Caco-2 (cell line): ENCODE measurements around the gene CAMK1D. TPM values are rescaled to one million over a fixed set of nuclear protein-coding genes. Genes with fewer than 3 reads are reported as not detected.

ENCODE experiments used
- BruUV-seq: library from RNA; stranded (reverse); fragments of 400-500 nt; replicated peaks from 2 replicates; lab custom pipeline; 2021; lab: Mats Ljungman, UMichigan
- CTCF ChIA-PET: fragments of 300-600 bp; sonication (Branson Sonifier 250); formaldehyde crosslinking; loops from one replicate; lab custom pipeline; 2022; ENCODE audit warnings: antibody characterized with exemption; lab: Charles Lee
- POLR2A ChIA-PET: fragments of 300-600 bp; sonication (Branson Sonifier 250); formaldehyde crosslinking; loops from one replicate; lab custom pipeline; 2022; ENCODE audit warnings: antibody characterized with exemption; lab: Charles Lee
- DNase-seq, 2 experiments: peaks; one replicate each; pipeline versions ENCODE4 v3.0.0 to v3.0.0-alpha.2; 2020 to 2022
- H3K27me3 ChIP-seq: replicated peaks from 2 replicates; pipeline ENCODE4 v1.6.0; 2011; ENCODE audit warnings: low read length; ENCODE audit not compliant: control insufficient read depth, insufficient read depth
- H3K36me3 ChIP-seq: 2 replicates; pipeline ENCODE4 v1.5.1; 2011; ENCODE audit warnings: low read length; ENCODE audit not compliant: control insufficient read depth, insufficient read depth
- H3K4me1 ChIP-seq: fragments of 250-450 bp; sonication (Bioruptor Pico); 2 replicates; pipeline ENCODE4 v1.5.1; 2020; ENCODE audit warnings: mild to moderate bottlenecking
- H3K4me3 ChIP-seq: 2 replicates; pipeline ENCODE4 v1.5.1; 2011; ENCODE audit warnings: low read depth, mild to moderate bottlenecking, control low read depth, low read length
- H3K9me3 ChIP-seq: fragments of 250-450 bp; sonication (Bioruptor Pico); 2 replicates; pipeline ENCODE4 v1.5.1; 2020; ENCODE audit warnings: mild to moderate bottlenecking, moderate library complexity
- H3K27ac Mint-ChIP-seq: one replicate; pipeline ENCODE4 v1.8.0; 2022; ENCODE audit warnings: mixed read lengths; ENCODE audit not compliant: unreplicated experiment
- H3K27me3 Mint-ChIP-seq: one replicate; pipeline ENCODE4 v1.8.0; 2022; ENCODE audit warnings: mixed read lengths; ENCODE audit not compliant: insufficient read depth, unreplicated experiment
- H3K36me3 Mint-ChIP-seq: one replicate; pipeline ENCODE4 v1.8.0; 2022; ENCODE audit warnings: mild to moderate bottlenecking, mixed read lengths; ENCODE audit not compliant: insufficient read depth, unreplicated experiment
- H3K4me1 Mint-ChIP-seq: one replicate; pipeline ENCODE4 v1.8.0; 2022; ENCODE audit warnings: low read depth, mixed read lengths; ENCODE audit not compliant: unreplicated experiment
- H3K4me3 Mint-ChIP-seq: one replicate; pipeline ENCODE4 v1.8.0; 2022; ENCODE audit warnings: mild to moderate bottlenecking, moderate library complexity, mixed read lengths; ENCODE audit not compliant: unreplicated experiment
- H3K9me3 Mint-ChIP-seq: one replicate; pipeline ENCODE4 v1.8.0; 2022; ENCODE audit warnings: mixed read lengths; ENCODE audit not compliant: unreplicated experiment
- intact Hi-C: fragments of 100-400 bp; cut with micrococcal nuclease; formaldehyde crosslinking; loops from one replicate; pipeline ENCODE4 v1.10.0; 2022; ENCODE audit not compliant: unreplicated experiment
- total RNA-seq: library from RNA; stranded (reverse); gene quantifications from 2 replicates; pipeline ENCODE4 v1.2.3, GENCODE V29; 2022
- TF ChIP-seq, protein P1 (sequence below), 2 experiments: fragments of 200-600 bp in 1 of 2; IDR thresholded peaks; 1 replicate in 1 of 2; 2 replicates in 1 of 2; pipeline versions ENCODE4 v1.5.1 to v1.8.0; 2011 to 2022; ENCODE audit warnings: antibody characterized with exemption in 1 of 2, control low read depth in 1 of 2, inconsistent platforms in 1 of 2, low read depth in 1 of 2, low read length in 1 of 2, mild to moderate bottlenecking in 1 of 2, moderate library complexity in 1 of 2; ENCODE audit not compliant: insufficient read depth in 1 of 2, severe bottlenecking in 1 of 2, unreplicated experiment in 1 of 2

The CAMK1D gene
- total RNA-seq, 1 experiment from 2014 or later, result 10.9 TPM

DNA sequence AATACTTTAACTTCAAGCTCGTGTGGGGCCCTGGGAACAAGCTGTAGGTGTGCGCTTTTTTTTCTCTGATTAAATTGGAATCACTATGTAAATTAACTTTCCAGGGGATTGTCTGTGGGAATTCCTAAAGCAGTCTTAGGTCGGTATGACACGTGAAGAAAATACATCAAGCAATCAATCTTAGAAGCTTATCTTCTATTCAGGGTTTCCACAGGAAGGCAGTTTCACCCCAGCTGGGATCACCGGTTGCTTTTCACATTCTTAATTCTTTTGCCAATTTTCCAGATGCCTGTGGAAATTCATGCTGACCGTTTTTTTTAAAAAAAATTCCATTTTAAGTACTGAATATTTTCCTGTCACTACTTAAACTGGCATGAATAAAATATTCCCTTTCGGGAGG is 41.9 kb downstream of the CAMK1D start:
- POLR2A ChIA-PET, result no interaction called here
- H3K4me3 Mint-ChIP-seq, result no peak overlapping the region
- Histone ChIP-seq H3K4me1 (no peaks in the 10 kb centered on the region), H3K4me3 (no peak overlapping the region), H3K9me3 (no peaks in the 10 kb centered on the region), H3K36me3 (no peaks in the 10 kb centered on the region), H3K27me3 (no peaks in the 10 kb centered on the region; the same call in none of the 2 replicates)
- no TSS peak for BruUV-seq
- intact Hi-C loops, result no loop called here
- H3K4me1 Mint-ChIP-seq, result no peaks in the 10 kb centered on the region
- no peak for DNase-seq
- no peaks in the 10 kb centered on the region for H3K9me3 Mint-ChIP-seq
- no peaks in the 10 kb centered on the region for H3K36me3 Mint-ChIP-seq
- CTCF ChIA-PET, result no interaction called here
- TF ChIP-seq, protein P1, sequence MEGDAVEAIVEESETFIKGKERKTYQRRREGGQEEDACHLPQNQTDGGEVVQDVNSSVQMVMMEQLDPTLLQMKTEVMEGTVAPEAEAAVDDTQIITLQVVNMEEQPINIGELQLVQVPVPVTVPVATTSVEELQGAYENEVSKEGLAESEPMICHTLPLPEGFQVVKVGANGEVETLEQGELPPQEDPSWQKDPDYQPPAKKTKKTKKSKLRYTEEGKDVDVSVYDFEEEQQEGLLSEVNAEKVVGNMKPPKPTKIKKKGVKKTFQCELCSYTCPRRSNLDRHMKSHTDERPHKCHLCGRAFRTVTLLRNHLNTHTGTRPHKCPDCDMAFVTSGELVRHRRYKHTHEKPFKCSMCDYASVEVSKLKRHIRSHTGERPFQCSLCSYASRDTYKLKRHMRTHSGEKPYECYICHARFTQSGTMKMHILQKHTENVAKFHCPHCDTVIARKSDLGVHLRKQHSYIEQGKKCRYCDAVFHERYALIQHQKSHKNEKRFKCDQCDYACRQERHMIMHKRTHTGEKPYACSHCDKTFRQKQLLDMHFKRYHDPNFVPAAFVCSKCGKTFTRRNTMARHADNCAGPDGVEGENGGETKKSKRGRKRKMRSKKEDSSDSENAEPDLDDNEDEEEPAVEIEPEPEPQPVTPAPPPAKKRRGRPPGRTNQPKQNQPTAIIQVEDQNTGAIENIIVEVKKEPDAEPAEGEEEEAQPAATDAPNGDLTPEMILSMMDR (IDR thresholded peaks at IDR 0.05; ENCODE audit: insufficient read depth in 1 of 2, low read depth in 1 of 2, low read length in 1 of 2, severe bottlenecking in 1 of 2, unreplicated experiment in 1 of 2), result no peak
- no peak overlapping the region for H3K27ac Mint-ChIP-seq
- peaks cover 3% of the 10 kb centered on the region for H3K27me3 Mint-ChIP-seq

GRCh38 chr10:12393831-12394230 is 44.5 kb downstream of the CAMK1D start:
- CTCF ChIA-PET, result no interaction called here
- no peaks in the 10 kb centered on the region for H3K27me3 ChIP-seq
- no peaks in the 10 kb centered on the region for H3K9me3 ChIP-seq
- Mint-ChIP-seq H3K36me3 (no peaks in the 10 kb centered on the region), H3K4me3 (no peak overlapping the region), H3K4me1 (no peaks in the 10 kb centered on the region), H3K9me3 (no peaks in the 10 kb centered on the region), H3K27me3 (peaks cover 2% of the 10 kb centered on the region), H3K27ac (no peak overlapping the region)
- intact Hi-C loops, result no loop called here
- H3K4me1 ChIP-seq, result no peaks in the 10 kb centered on the region
- no peak overlapping the region for H3K4me3 ChIP-seq
- BruUV-seq, result no TSS peak
- TF ChIP-seq, protein P1 (IDR thresholded peaks at IDR 0.05; ENCODE audit: insufficient read depth in 1 of 2, low read depth in 1 of 2, low read length in 1 of 2, severe bottlenecking in 1 of 2, unreplicated experiment in 1 of 2), result no peak
- no peak for DNase-seq
- H3K36me3 ChIP-seq, result no peaks in the 10 kb centered on the region
- POLR2A ChIA-PET, result no interaction called here

GRCh38 chr10:12394241-12395033 is 45.1 kb downstream of the CAMK1D start:
- Mint-ChIP-seq H3K9me3 (no peaks in the 10 kb centered on the region), H3K4me1 (no peaks in the 10 kb centered on the region), H3K36me3 (no peaks in the 10 kb centered on the region), H3K4me3 (no peak overlapping the region), H3K27me3 (no peaks in the 10 kb centered on the region), H3K27ac (no peak overlapping the region)
- Histone ChIP-seq H3K27me3 (no peaks in the 10 kb centered on the region), H3K9me3 (no peaks in the 10 kb centered on the region), H3K4me1 (no peaks in the 10 kb centered on the region), H3K36me3 (no peaks in the 10 kb centered on the region), H3K4me3 (no peak overlapping the region)
- ChIA-PET POLR2A (no interaction called here), CTCF (no interaction called here)
- intact Hi-C loops, result no loop called here
- no TSS peak for BruUV-seq
- DNase-seq, result no peak
- TF ChIP-seq, protein P1 (IDR thresholded peaks at IDR 0.05; ENCODE audit: insufficient read depth in 1 of 2, low read depth in 1 of 2, low read length in 1 of 2, severe bottlenecking in 1 of 2, unreplicated experiment in 1 of 2), result no peak
